ENCODE results near the gene UMAD1.

GRCh38 chr7:7628476-7628875, 12.1 kb upstream of the UMAD1 start:
- TF ChIP-seq CTCF (conservative IDR thresholded peaks at IDR 0.05; ENCODE audit: low read depth, low read length) (no peak), POLR2A (IDR thresholded peaks at IDR 0.05; ENCODE audit: low read depth, low read length) (no peak), CEBPB (IDR thresholded peaks at IDR 0.05; ENCODE audit: low read depth, low read length) (no peak), RAD21 (IDR thresholded peaks at IDR 0.05; ENCODE audit: low read length) (no peak), RCOR1 (IDR thresholded peaks at IDR 0.05; ENCODE audit: insufficient replicate concordance, low read length) (no peak), RFX5 (IDR thresholded peaks at IDR 0.05; ENCODE audit: low read depth, low read length) (no peak)
